ENCODE data around the gene AK2.

GRCh38 chr1:32985226-32985625 is 51.5 kb downstream of the AK2 start:
- TF ChIP-seq CTCF (IDR thresholded peaks at IDR 0.05) = no peak
- TF ChIP-seq POLR2A (IDR thresholded peaks at IDR 0.05) = no peak
- TF ChIP-seq POLR2AphosphoS5 (IDR thresholded peaks at IDR 0.05) = no peak
